ENCODE results near the gene HES7.

Gene HES7

GRCh38 chr17:8100111-8100510 lies 23.8 kb downstream of the HES7 start:
- H3K27ac Mint-ChIP-seq: no peak overlapping the region
- no peak overlapping the region for H3K4me3 Mint-ChIP-seq
- H3K4me1 Mint-ChIP-seq (ENCODE audit: low read depth): peaks cover 2% of the 10 kb centered on the region
- DNase-seq (ENCODE audit: low spot score): no peak
- H3K36me3 Mint-ChIP-seq (ENCODE audit: low read depth): no peaks in the 10 kb centered on the region
- H3K9me3 Mint-ChIP-seq: no peaks in the 10 kb centered on the region
- H3K27me3 Mint-ChIP-seq (ENCODE audit: low read depth): peaks cover 18% of the 10 kb centered on the region

- no peaks in the 10 kb centered on the region for H3K9me3 Mint-ChIP-seq
- H3K4me1 Mint-ChIP-seq (ENCODE audit: low read depth): peaks cover 14% of the 10 kb centered on the region
- DNase-seq (ENCODE audit: low spot score): no peak
- H3K27ac Mint-ChIP-seq: no peak overlapping the region
- H3K27me3 Mint-ChIP-seq (ENCODE audit: low read depth): peaks cover 26% of the 10 kb centered on the region
- no peak overlapping the region for H3K4me3 Mint-ChIP-seq
- H3K36me3 Mint-ChIP-seq (ENCODE audit: low read depth): no peaks in the 10 kb centered on the region
Measured at GRCh38 chr17:8096541-8096940, 27.4 kb downstream of the HES7 start.

GRCh38 chr17:8095361-8095760 lies 28.5 kb downstream of the HES7 start:
- Mint-ChIP-seq H3K36me3 (ENCODE audit: low read depth) (no peaks in the 10 kb centered on the region), H3K27ac (no peak overlapping the region), H3K27me3 (ENCODE audit: low read depth) (peaks cover 35% of the 10 kb centered on the region), H3K9me3 (no peaks in the 10 kb centered on the region), H3K4me1 (ENCODE audit: low read depth) (peaks cover 14% of the 10 kb centered on the region), H3K4me3 (peak overlapping the region; percentile 7)
- no peak for DNase-seq (ENCODE audit: low spot score)

- DNase-seq (ENCODE audit: low spot score): no peak
- Mint-ChIP-seq H3K27ac (no peak overlapping the region), H3K4me3 (no peak overlapping the region), H3K36me3 (ENCODE audit: low read depth) (no peaks in the 10 kb centered on the region), H3K9me3 (no peaks in the 10 kb centered on the region), H3K4me1 (ENCODE audit: low read depth) (peaks cover 14% of the 10 kb centered on the region), H3K27me3 (ENCODE audit: low read depth) (peaks cover 32% of the 10 kb centered on the region)
Measured at GRCh38 chr17:8091033-8091687, 32.7 kb downstream of the HES7 start.

GRCh38 chr17:8089728-8090127 lies 34.2 kb downstream of the HES7 start:
- no peak overlapping the region for H3K4me3 Mint-ChIP-seq
- H3K36me3 Mint-ChIP-seq (ENCODE audit: low read depth): no peaks in the 10 kb centered on the region
- no peak overlapping the region for H3K27ac Mint-ChIP-seq
- peaks cover 32% of the 10 kb centered on the region for H3K27me3 Mint-ChIP-seq (ENCODE audit: low read depth)
- no peak for DNase-seq (ENCODE audit: low spot score)
- H3K4me1 Mint-ChIP-seq (ENCODE audit: low read depth): peaks cover 8% of the 10 kb centered on the region
- no peaks in the 10 kb centered on the region for H3K9me3 Mint-ChIP-seq

- H3K4me3 Mint-ChIP-seq: no peak overlapping the region
- no peak overlapping the region for H3K27ac Mint-ChIP-seq
- H3K9me3 Mint-ChIP-seq: no peaks in the 10 kb centered on the region
- no peaks in the 10 kb centered on the region for H3K4me1 Mint-ChIP-seq (ENCODE audit: low read depth)
- peaks cover 29% of the 10 kb centered on the region for H3K27me3 Mint-ChIP-seq (ENCODE audit: low read depth)
- no peak for DNase-seq (ENCODE audit: low spot score)
- no peaks in the 10 kb centered on the region for H3K36me3 Mint-ChIP-seq (ENCODE audit: low read depth)
Measured at GRCh38 chr17:8087952-8088230, 36.0 kb downstream of the HES7 start.

- no peak for DNase-seq (ENCODE audit: low spot score)
- Mint-ChIP-seq H3K27me3 (ENCODE audit: low read depth) (peaks cover 26% of the 10 kb centered on the region), H3K27ac (no peak within 1 kb of the TSS), H3K36me3 (ENCODE audit: low read depth) (no peaks in the 10 kb centered on the region), H3K4me1 (ENCODE audit: low read depth) (no peaks in the 10 kb centered on the region), H3K9me3 (no peaks in the 10 kb centered on the region), H3K4me3 (no peak within 1 kb of the TSS)
Measured at GRCh38 chr17:8087075-8087951, 36.6 kb downstream of the HES7 start, which contains the start of gene ALOX12B. TSS of gene ALOX12B (minus strand) at chr17:8087716. CDS start at chr17:8087442, 274 bp downstream.

- Mint-ChIP-seq H3K36me3 (ENCODE audit: low read depth) (peaks cover 1% of the 10 kb centered on the region), H3K9me3 (no peaks in the 10 kb centered on the region), H3K27me3 (ENCODE audit: low read depth) (peaks cover 10% of the 10 kb centered on the region), H3K4me1 (ENCODE audit: low read depth) (peaks cover 4% of the 10 kb centered on the region), H3K27ac (no peak overlapping the region), H3K4me3 (no peak overlapping the region)
- no peak for DNase-seq (ENCODE audit: low spot score)
Measured at GRCh38 chr17:8084250-8084649, 39.7 kb downstream of the HES7 start.

GRCh38 chr17:8082292-8082691 lies 41.6 kb downstream of the HES7 start:
- Mint-ChIP-seq H3K4me3 (no peak overlapping the region), H3K4me1 (ENCODE audit: low read depth) (peaks cover 8% of the 10 kb centered on the region), H3K27ac (no peak overlapping the region), H3K27me3 (ENCODE audit: low read depth) (peaks cover 5% of the 10 kb centered on the region), H3K36me3 (ENCODE audit: low read depth) (peaks cover 1% of the 10 kb centered on the region), H3K9me3 (no peaks in the 10 kb centered on the region)
- no peak for DNase-seq (ENCODE audit: low spot score)

GRCh38 chr17:8081876-8082275 lies 42.0 kb downstream of the HES7 start:
- H3K27ac Mint-ChIP-seq: no peak overlapping the region
- no peaks in the 10 kb centered on the region for H3K9me3 Mint-ChIP-seq
- H3K4me1 Mint-ChIP-seq (ENCODE audit: low read depth): peaks cover 8% of the 10 kb centered on the region
- H3K4me3 Mint-ChIP-seq: no peak overlapping the region
- no peak for DNase-seq (ENCODE audit: low spot score)
- H3K36me3 Mint-ChIP-seq (ENCODE audit: low read depth): peaks cover 1% of the 10 kb centered on the region
- peaks cover 5% of the 10 kb centered on the region for H3K27me3 Mint-ChIP-seq (ENCODE audit: low read depth)

GRCh38 chr17:8080799-8081219 lies 43.1 kb downstream of the HES7 start:
- H3K9me3 Mint-ChIP-seq: no peaks in the 10 kb centered on the region
- H3K27me3 Mint-ChIP-seq (ENCODE audit: low read depth): peaks cover 5% of the 10 kb centered on the region
- H3K27ac Mint-ChIP-seq: no peak overlapping the region
- H3K4me1 Mint-ChIP-seq (ENCODE audit: low read depth): peaks cover 8% of the 10 kb centered on the region
- H3K36me3 Mint-ChIP-seq (ENCODE audit: low read depth): peaks cover 1% of the 10 kb centered on the region
- no peak overlapping the region for H3K4me3 Mint-ChIP-seq
- no peak for DNase-seq (ENCODE audit: low spot score)

GRCh38 chr17:8080208-8080798 lies 43.6 kb downstream of the HES7 start:
- DNase-seq (ENCODE audit: low spot score): no peak
- Mint-ChIP-seq H3K27me3 (ENCODE audit: low read depth) (peaks cover 2% of the 10 kb centered on the region), H3K27ac (no peak overlapping the region), H3K9me3 (no peaks in the 10 kb centered on the region), H3K4me1 (ENCODE audit: low read depth) (peaks cover 8% of the 10 kb centered on the region), H3K36me3 (ENCODE audit: low read depth) (peaks cover 1% of the 10 kb centered on the region), H3K4me3 (peak overlapping the region; percentile 89)

- no peaks in the 10 kb centered on the region for H3K9me3 Mint-ChIP-seq
- H3K27me3 Mint-ChIP-seq (ENCODE audit: low read depth): peaks cover 10% of the 10 kb centered on the region
- peaks cover 1% of the 10 kb centered on the region for H3K36me3 Mint-ChIP-seq (ENCODE audit: low read depth)
- H3K4me1 Mint-ChIP-seq (ENCODE audit: low read depth): peaks cover 8% of the 10 kb centered on the region
- peak; percentile 77 for DNase-seq (ENCODE audit: low spot score)
- H3K27ac Mint-ChIP-seq: peak overlapping the region; percentile 79
- peak overlapping the region; percentile 89 for H3K4me3 Mint-ChIP-seq
Measured at GRCh38 chr17:8079291-8080207, 44.4 kb downstream of the HES7 start.
